H1 (cell line): ENCODE results near the gene PHACTR1. TPM values are rescaled to one million over a fixed set of nuclear protein-coding genes. Genes with fewer than 3 reads are reported as not detected.

Source experiments
- CTCF ChIA-PET: fragments of 300-600 bp; sonication (Branson Sonifier 250); formaldehyde crosslinking; loops from one replicate; lab custom pipeline; 2021; ENCODE audit not compliant: partially characterized antibody; lab: Charles Lee
- POLR2A ChIA-PET: fragments of 300-600 bp; sonication (Branson Sonifier 250); formaldehyde crosslinking; loops from one replicate; lab custom pipeline; 2021; ENCODE audit warnings: inconsistent platforms; ENCODE audit not compliant: partially characterized antibody; lab: Charles Lee
- DNase-seq, 2 experiments: peaks; one replicate each; pipeline versions ENCODE4 v3.0.0 to v3.0.0-alpha.2; 2010 to 2022; ENCODE audit warnings: low spot score in 2 of 2, low read depth in 1 of 2, mixed read lengths in 1 of 2
- FAIRE-seq: peaks from 2 replicates; lab custom pipeline; 2011; peaks lifted over from hg19 to GRCh38; lab: Jason Lieb, UNC
- H2AFZ ChIP-seq: 2 replicates; pipeline ENCODE4 v1.8.1; 2012; ENCODE audit warnings: low read length, inconsistent platforms
- H2AK5ac ChIP-seq: 2 replicates; pipeline ENCODE4 v1.6.1; 2013; ENCODE audit warnings: low read depth, low read length
- H2BK120ac ChIP-seq: replicated peaks from 2 replicates; pipeline ENCODE3; 2013; ENCODE audit warnings: low read depth, low read length, inconsistent platforms
- H2BK12ac ChIP-seq: 2 replicates; pipeline ENCODE4 v1.6.1; 2013; ENCODE audit warnings: low read depth, low read length
- H2BK15ac ChIP-seq: 2 replicates; pipeline ENCODE4 v1.6.1; 2013; ENCODE audit warnings: low read length
- H2BK20ac ChIP-seq: 2 replicates; pipeline ENCODE4 v1.6.1; 2013; ENCODE audit warnings: low read length
- H2BK5ac ChIP-seq: 2 replicates; pipeline ENCODE4 v1.6.1; 2013; ENCODE audit warnings: low read depth, low read length
- H3K14ac ChIP-seq: 2 replicates; pipeline ENCODE4 v1.6.1; 2013; ENCODE audit warnings: inconsistent platforms; ENCODE audit not compliant: insufficient read length
- H3K18ac ChIP-seq: 2 replicates; pipeline ENCODE4 v1.6.1; 2013; ENCODE audit warnings: low read length; ENCODE audit errors: extremely low read depth
- H3K23ac ChIP-seq: 2 replicates; pipeline ENCODE4 v1.6.1; 2013; ENCODE audit warnings: inconsistent platforms; ENCODE audit not compliant: insufficient read length
- H3K23me2 ChIP-seq: 2 replicates; pipeline ENCODE4 v1.6.1; 2013; ENCODE audit warnings: low read depth, low read length
- H3K27ac ChIP-seq: 2 replicates; pipeline ENCODE4 v1.6.1; 2011; ENCODE audit warnings: low read depth, low read length, inconsistent platforms
- H3K27me3 ChIP-seq, 4 experiments: replicated peaks in 1 of 4; 1 replicate in 1 of 4; 2 replicates in 3 of 4; pipeline versions ENCODE4 v1.6.1 to v1.8.1; 2011 to 2013; ENCODE audit warnings: low read length in 3 of 4, mild to moderate bottlenecking in 3 of 4, inconsistent platforms in 2 of 4, mixed read lengths in 2 of 4, moderate library complexity in 1 of 4; ENCODE audit not compliant: control insufficient read depth in 3 of 4, insufficient read depth in 3 of 4; ENCODE audit errors: extremely low read depth in 1 of 4
- H3K36me3 ChIP-seq, 4 experiments: 2 replicates each; pipeline versions ENCODE4 v1.6.1 to v1.8.1; 2011 to 2013; ENCODE audit warnings: mild to moderate bottlenecking in 4 of 4, low read length in 3 of 4, moderate library complexity in 2 of 4, control low read depth in 1 of 4, inconsistent platforms in 1 of 4; ENCODE audit not compliant: insufficient read depth in 4 of 4, control insufficient read depth in 2 of 4
- H3K4ac ChIP-seq: replicated peaks from 2 replicates; pipeline ENCODE3; 2013; ENCODE audit warnings: low read length, low read depth, mixed read lengths, inconsistent platforms; ENCODE audit not compliant: insufficient read length
- H3K4me1 ChIP-seq, 4 experiments: replicated peaks in 1 of 4; 1 replicate in 1 of 4; 2 replicates in 3 of 4; pipeline versions ENCODE4 v1.6.1 to v1.8.1; 2011 to 2013; ENCODE audit warnings: low read length in 3 of 4, inconsistent platforms in 2 of 4, mixed read lengths in 1 of 4; ENCODE audit not compliant: insufficient read depth in 4 of 4, control insufficient read depth in 3 of 4
- H3K4me2 ChIP-seq, 2 experiments: 2 replicates each; pipeline versions ENCODE4 v1.6.1 to v1.8.1; 2011 to 2013; ENCODE audit warnings: low read depth in 2 of 2, low read length in 2 of 2, control low read depth in 1 of 2, inconsistent platforms in 1 of 2, mild to moderate bottlenecking in 1 of 2; ENCODE audit not compliant: insufficient read depth in 1 of 2
- H3K4me3 ChIP-seq, 4 experiments: fragments of 200-600, 300-600 bp in 1 of 4; sonication (generic), shearing (Covaris generic), sonication (Bioruptor Twin) in 1 of 4; 2 replicates each; pipeline versions ENCODE4 v1.5.1 to v1.8.1; 2011 to 2016; ENCODE audit warnings: low read length in 4 of 4, low read depth in 3 of 4, control low read depth in 2 of 4, inconsistent platforms in 2 of 4, mild to moderate bottlenecking in 2 of 4, mixed read lengths in 1 of 4, moderate library complexity in 1 of 4; ENCODE audit not compliant: insufficient read depth in 2 of 4; ENCODE audit errors: extremely low read depth in 1 of 4
- H3K56ac ChIP-seq: replicated peaks from 2 replicates; pipeline ENCODE3; 2013; ENCODE audit warnings: low read depth, mild to moderate bottlenecking, mixed read lengths, low read length, inconsistent platforms; ENCODE audit not compliant: insufficient read length
- H3K79me1 ChIP-seq: 2 replicates; pipeline ENCODE4 v1.6.1; 2013; ENCODE audit warnings: low read depth, low read length, control low read depth
- H3K79me2 ChIP-seq, 2 experiments: 2 replicates each; pipeline versions ENCODE4 v1.6.1 to v1.8.1; 2012 to 2013; ENCODE audit warnings: low read length in 2 of 2, mild to moderate bottlenecking in 2 of 2, inconsistent platforms in 1 of 2; ENCODE audit not compliant: insufficient read depth in 2 of 2, control insufficient read depth in 1 of 2
- H3K9ac ChIP-seq, 4 experiments: replicated peaks in 1 of 4; 1 replicate in 1 of 4; 2 replicates in 3 of 4; pipeline versions ENCODE4 v1.6.1 to v1.8.1; 2011 to 2013; ENCODE audit warnings: low read depth in 3 of 4, low read length in 3 of 4, control low read depth in 2 of 4, mild to moderate bottlenecking in 2 of 4, moderate library complexity in 2 of 4, inconsistent platforms in 1 of 4; ENCODE audit errors: extremely low read depth in 1 of 4
- H3K9me3 ChIP-seq, 2 experiments: 2 replicates each; pipeline versions ENCODE4 v1.6.1 to v1.8.1; 2012 to 2013; ENCODE audit warnings: mild to moderate bottlenecking in 2 of 2, moderate library complexity in 2 of 2, control low read depth in 1 of 2, inconsistent platforms in 1 of 2, low read depth in 1 of 2, low read length in 1 of 2, mixed read lengths in 1 of 2; ENCODE audit not compliant: insufficient read depth in 2 of 2
- H4K20me1 ChIP-seq, 2 experiments: replicated peaks in 1 of 2; 2 replicates each; pipeline versions ENCODE3 to v1.8.1; 2011 to 2013; ENCODE audit warnings: inconsistent platforms in 2 of 2, low read length in 2 of 2, mild to moderate bottlenecking in 1 of 2; ENCODE audit not compliant: insufficient read depth in 2 of 2, control insufficient read depth in 1 of 2
- H4K5ac ChIP-seq: 2 replicates; pipeline ENCODE4 v1.6.1; 2013; ENCODE audit warnings: low read length, low read depth, mixed read lengths, inconsistent platforms; ENCODE audit not compliant: insufficient read length
- H4K8ac ChIP-seq: 2 replicates; pipeline ENCODE4 v1.8.0; 2013; ENCODE audit warnings: mild to moderate bottlenecking, moderate library complexity, low read length, inconsistent platforms; ENCODE audit not compliant: insufficient read depth; ENCODE audit errors: extremely low read depth
- H4K91ac ChIP-seq: replicated peaks from 2 replicates; pipeline ENCODE3; 2013; ENCODE audit warnings: low read length, mixed read lengths, inconsistent platforms; ENCODE audit not compliant: insufficient read length
- WGBS, 2 experiments: shearing (Covaris generic) in 1 of 2; methylation state at CpG; one replicate each; pipeline versions ENCODE4 v1.1.6 to v1.1.7; 2013 to 2015; ENCODE audit warnings: low lambda C conversion rate in 2 of 2, mixed read lengths in 2 of 2, inconsistent platforms in 1 of 2, low coverage in 1 of 2, missing lambda C conversion rate in 1 of 2; ENCODE audit not compliant: insufficient replicate concordance in 2 of 2, insufficient coverage in 1 of 2, insufficient read length in 1 of 2; ENCODE audit errors: extremely low coverage in 1 of 2, missing lambda C conversion rate in 1 of 2; 5-methylcytosine and 5-hydroxymethylcytosine counted together
- polyA plus RNA-seq, 7 experiments: library from polyadenylated mRNA; depleted of rRNA in 3 of 7; stranded (reverse) in 5 of 7; unstranded in 2 of 7; fragments of >200 nt in 5 of 7; fragments of 200-250 nt in 2 of 7; gene quantifications; 1 replicate in 5 of 7; 2 replicates in 1 of 7; 4 replicates in 1 of 7; pipeline versions ENCODE4 v1.2.1 to v1.2.3, GENCODE V29; 2011 to 2013; ENCODE audit warnings: missing spikeins in 2 of 7, mixed read lengths in 2 of 7
- total RNA-seq: library from RNA; stranded (reverse); fragmentation: NEBNext Ultra II Directional; extraction: Animal tissue kit (Norgen Biotek cat#: 25700); gene quantifications from 2 replicates; pipeline ENCODE4 v1.2.1, GENCODE V29; 2021

Gene PHACTR1
- total and polyA plus RNA-seq, 2 of the 8 experiments (the other 6 are each of a cell fraction or from before 2014, with no cell fraction given): 3.9 to 17.1 TPM

- no peak overlapping the region for H3K56ac ChIP-seq
- H4K20me1 ChIP-seq: no peaks in the 10 kb centered on the region
- H4K91ac ChIP-seq: no peak overlapping the region
- H3K4me3 ChIP-seq: no peak overlapping the region
- no peak overlapping the region for H4K5ac ChIP-seq
- no peak overlapping the region for H2BK120ac ChIP-seq
- no peak overlapping the region for H3K4ac ChIP-seq
- FAIRE-seq (no peak), DNase-seq (no peak)
- no peak overlapping the region for H3K23ac ChIP-seq
- H2BK5ac ChIP-seq: no peak overlapping the region
- no peak overlapping the region for H3K4me2 ChIP-seq
- H2BK20ac ChIP-seq: no peak overlapping the region
- WGBS, 2 experiments: 93% methylated on average over 7 of the region's 7 CpGs; no CpG with 5 or more reads in 1 of the 2 experiments
- no peak overlapping the region for H2AK5ac ChIP-seq
- ChIA-PET CTCF (no interaction called here), POLR2A (no interaction called here)
- no peak overlapping the region for H2AFZ ChIP-seq
- H3K27me3 ChIP-seq: no peaks in the 10 kb centered on the region
- H3K14ac ChIP-seq: no peak overlapping the region
- H3K18ac ChIP-seq: no peak overlapping the region
- H3K9ac ChIP-seq: no peak overlapping the region
- no peaks in the 10 kb centered on the region for H3K79me1 ChIP-seq
- H3K36me3 ChIP-seq: no peaks in the 10 kb centered on the region
- H4K8ac ChIP-seq: no peak overlapping the region
- H3K23me2 ChIP-seq: no peaks in the 10 kb centered on the region; the same call in 1 of the 2 replicates
- no peak overlapping the region for H3K27ac ChIP-seq
- H2BK15ac ChIP-seq: no peak overlapping the region
- H3K9me3 ChIP-seq: no peaks in the 10 kb centered on the region
- H2BK12ac ChIP-seq: no peak overlapping the region
- peaks cover 0 to 3% (median 0%) of the 10 kb centered on the region in 4 experiments; a peak in 1 of 7 replicates for H3K4me1 ChIP-seq
- H3K79me2 ChIP-seq: no peaks in the 10 kb centered on the region
Measured at GRCh38 chr6:13141387-13141786, 424.8 kb downstream of the PHACTR1 start.
